ENCODE results near the gene PRKCD. TPM values are rescaled to one million over a fixed set of nuclear protein-coding genes. Genes with fewer than 3 reads are reported as not detected.

PRKCD gene
- total RNA-seq, 2 experiments from 2014 or later: 20.6 to 21.4 TPM

GRCh38 chr3:53198256-53198977 is 37.4 kb downstream of the PRKCD start:
- CTCF ChIA-PET: interaction anchor here (2.3 to 3.9 kb wide), 2 partner anchors 64 to 84 kb away, joined by 8 to 60 read pairs; no protein-coding TSS in a partner anchor
- POLR2A ChIA-PET: no interaction called here

- CTCF ChIA-PET: interaction anchor here (2.3 kb wide), 1 partner anchor 85 kb away, joined by 8 read pairs; no protein-coding TSS in a partner anchor
- POLR2A ChIA-PET: no interaction called here
Measured at GRCh38 chr3:53198996-53199395, 38.0 kb downstream of the PRKCD start.

GRCh38 chr3:53199834-53200233 is 38.8 kb downstream of the PRKCD start:
- POLR2A ChIA-PET: no interaction called here
- CTCF ChIA-PET: interaction anchor here (2.3 kb wide), 1 partner anchor 85 kb away, joined by 8 read pairs; no protein-coding TSS in a partner anchor

- ChIA-PET POLR2A (interaction anchor here (0.6 kb wide), 1 partner anchor 140 kb away, joined by 3 read pairs; no protein-coding TSS in a partner anchor), CTCF (interaction anchor here (0.6 to 2.3 kb wide), 2 partner anchors 86 to 1474 kb away, joined by 3 to 8 read pairs; no protein-coding TSS in a partner anchor)
Measured at GRCh38 chr3:53200501-53201498, 39.8 kb downstream of the PRKCD start.

GRCh38 chr3:53202331-53203015 is 41.5 kb downstream of the PRKCD start:
- POLR2A ChIA-PET: no interaction called here
- CTCF ChIA-PET: no interaction called here

- ChIA-PET CTCF (no interaction called here), POLR2A (no interaction called here)
Measured at GRCh38 chr3:53211706-53212702, 51.0 kb downstream of the PRKCD start.

GRCh38 chr3:53213276-53213675 is 52.3 kb downstream of the PRKCD start:
- POLR2A ChIA-PET: no interaction called here

GRCh38 chr3:53215816-53216215 is 54.8 kb downstream of the PRKCD start:
- ChIA-PET CTCF (no interaction called here), POLR2A (no interaction called here)

More at GRCh38 chr3:53213276-53213675, 52.3 kb downstream of the PRKCD start:
- CTCF ChIA-PET: no interaction called here

GRCh38 chr3:53216723-53217122 is 55.7 kb downstream of the PRKCD start:
- POLR2A ChIA-PET: no interaction called here

GRCh38 chr3:53217175-53217574 is 56.2 kb downstream of the PRKCD start:
- ChIA-PET CTCF (interaction anchor here (0.7 to 0.9 kb wide), 2 partner anchors 35 to 57 kb away, joined by 3 read pairs; no protein-coding TSS in a partner anchor), POLR2A (no interaction called here)

More at GRCh38 chr3:53216723-53217122, 55.7 kb downstream of the PRKCD start:
- CTCF ChIA-PET: interaction anchor here (0.9 kb wide), 1 partner anchor 35 kb away, joined by 3 read pairs; no protein-coding TSS in a partner anchor

- POLR2A ChIA-PET: no interaction called here
- CTCF ChIA-PET: interaction anchor here (0.7 to 1.5 kb wide), 2 partner anchors 13 to 281 kb away, joined by 3 to 4 read pairs; no protein-coding TSS in a partner anchor
Measured at GRCh38 chr3:53218131-53218530, 57.1 kb downstream of the PRKCD start.

- CTCF ChIA-PET: interaction anchor here (0.5 to 1.5 kb wide), 5 partner anchors 11 to 502 kb away, joined by 3 to 5 read pairs (median 4); no protein-coding TSS in a partner anchor
Measured at GRCh38 chr3:53219895-53220483, 59.0 kb downstream of the PRKCD start.

GRCh38 chr3:53221345-53221744 is 60.3 kb downstream of the PRKCD start:
- POLR2A ChIA-PET: no interaction called here
- CTCF ChIA-PET: interaction anchor here (0.7 kb wide), 2 partner anchors 25 to 175 kb away, joined by 3 read pairs; no protein-coding TSS in a partner anchor

More at GRCh38 chr3:53219895-53220483, 59.0 kb downstream of the PRKCD start:
- POLR2A ChIA-PET: no interaction called here

- CTCF ChIA-PET: no interaction called here
- POLR2A ChIA-PET: no interaction called here
Measured at GRCh38 chr3:53221827-53222182, 60.8 kb downstream of the PRKCD start.

- ChIA-PET POLR2A (interaction anchor here (0.6 kb wide), 1 partner anchor 31 kb away, joined by 4 read pairs; no protein-coding TSS in a partner anchor), CTCF (no interaction called here)
Measured at GRCh38 chr3:53222183-53222901, 61.3 kb downstream of the PRKCD start.

- CTCF ChIA-PET: no interaction called here
- POLR2A ChIA-PET: interaction anchor here (0.6 kb wide), 1 partner anchor 30 kb away, joined by 4 read pairs; no protein-coding TSS in a partner anchor
Measured at GRCh38 chr3:53223025-53223424, 62.0 kb downstream of the PRKCD start.

GRCh38 chr3:53223541-53223966 is 62.5 kb downstream of the PRKCD start:
- CTCF ChIA-PET: no interaction called here
- POLR2A ChIA-PET: interaction anchor here (0.5 kb wide), 1 partner anchor 13 kb away, joined by 9 read pairs; no protein-coding TSS in a partner anchor

All from activated CD8-positive, alpha-beta memory T cell treated with anti-CD3 and anti-CD28 coated beads for 36 hours (primary cell).